HepG2 (cell line): ENCODE data around the gene GPS2. TPM values are rescaled to one million over a fixed set of nuclear protein-coding genes. Genes with fewer than 3 reads are reported as not detected.

Source experiments
- ATM ChIP-seq: fragments of 450-650 bp; IDR thresholded peaks from 2 replicates; pipeline ENCODE4 v1.7.1; 2017; ENCODE audit warnings: mild to moderate bottlenecking, borderline replicate concordance
- GPN1 ChIP-seq: sonication (generic); formaldehyde crosslinking; IDR thresholded peaks from 2 replicates; pipeline ENCODE4 v1.5.1; 2020; ENCODE audit warnings: missing genetic modification reagents, borderline replicate concordance
- HOXA3 ChIP-seq: sonication (generic); formaldehyde crosslinking; IDR thresholded peaks from 2 replicates; pipeline ENCODE4 v1.5.0; 2020; ENCODE audit warnings: missing genetic modification reagents
- HOXA7 ChIP-seq: sonication (generic); formaldehyde crosslinking; IDR thresholded peaks from 2 replicates; pipeline ENCODE4 v1.8.1; 2022; ENCODE audit warnings: mild to moderate bottlenecking, missing genetic modification reagents, moderate library complexity
- IKZF5 ChIP-seq: IDR thresholded peaks from 2 replicates; pipeline ENCODE4 v1.6.1; 2018; ENCODE audit warnings: missing genetic modification reagents, mild to moderate bottlenecking, missing compliant biosample characterization
- KLF11 ChIP-seq: IDR thresholded peaks from 2 replicates; pipeline ENCODE4 v1.6.1; 2016; ENCODE audit warnings: missing compliant biosample characterization
- NAIF1 ChIP-seq: sonication (generic); formaldehyde crosslinking; IDR thresholded peaks from 2 replicates; pipeline ENCODE4 v1.5.0; 2020; ENCODE audit warnings: mild to moderate bottlenecking, missing genetic modification reagents, borderline replicate concordance
- NFKBIZ ChIP-seq: IDR thresholded peaks from 2 replicates; pipeline ENCODE4 v1.6.1; 2018; ENCODE audit warnings: missing genetic modification reagents, missing compliant biosample characterization
- NR2F1 ChIP-seq, 2 experiments: fragments of 450-650 bp in 1 of 2; formaldehyde crosslinking in 1 of 2; IDR thresholded peaks; 2 replicates each; pipeline versions ENCODE4 v1.5.0 to v1.6.1; 2016 to 2020; ENCODE audit warnings: mild to moderate bottlenecking in 1 of 2, missing compliant biosample characterization in 1 of 2, missing genetic modification reagents in 1 of 2, moderate library complexity in 1 of 2
- PLRG1 ChIP-seq: fragments of 450-650 bp; conservative IDR thresholded peaks from 2 replicates; pipeline ENCODE4 v1.6.1; 2016
- POLR2AphosphoS5 ChIP-seq: IDR thresholded peaks from 2 replicates; pipeline ENCODE4 v1.6.1; 2012; ENCODE audit warnings: low read depth, low read length
- SALL1 ChIP-seq: sonication (generic); formaldehyde crosslinking; IDR thresholded peaks from 2 replicates; pipeline ENCODE4 v1.8.0; 2022; ENCODE audit warnings: mild to moderate bottlenecking, missing genetic modification reagents
- SIX4 ChIP-seq: sonication (generic); formaldehyde crosslinking; IDR thresholded peaks from 2 replicates; pipeline ENCODE4 v1.4.0; 2020; ENCODE audit warnings: missing genetic modification reagents
- SNAPC2 ChIP-seq: sonication (generic); formaldehyde crosslinking; IDR thresholded peaks from 2 replicates; pipeline ENCODE4 v1.8.1; 2022; ENCODE audit warnings: mild to moderate bottlenecking, missing genetic modification reagents
- SPEN ChIP-seq: sonication (generic); formaldehyde crosslinking; IDR thresholded peaks from 2 replicates; pipeline ENCODE4 v1.5.1; 2020; ENCODE audit warnings: low read depth, mild to moderate bottlenecking, missing genetic modification reagents
- TERF1 ChIP-seq: sonication (generic); formaldehyde crosslinking; IDR thresholded peaks from 2 replicates; pipeline ENCODE4 v1.8.0; 2022; ENCODE audit warnings: mild to moderate bottlenecking, missing genetic modification reagents, moderate library complexity
- ZBTB37 ChIP-seq: sonication (generic); formaldehyde crosslinking; IDR thresholded peaks from 2 replicates; pipeline ENCODE4 v1.4.0; 2020; ENCODE audit warnings: mild to moderate bottlenecking, missing genetic modification reagents
- ZNF124 ChIP-seq: sonication (generic); formaldehyde crosslinking; IDR thresholded peaks from 2 replicates; pipeline ENCODE4 v1.4.0; 2020; ENCODE audit warnings: missing genetic modification reagents
- ZNF331 ChIP-seq: sonication (generic); formaldehyde crosslinking; IDR thresholded peaks from 2 replicates; pipeline ENCODE4 v1.4.0; 2020; ENCODE audit warnings: missing genetic modification reagents
- ZNF460 ChIP-seq: sonication (generic); formaldehyde crosslinking; IDR thresholded peaks from 2 replicates; pipeline ENCODE4 v1.5.1; 2020; ENCODE audit warnings: missing genetic modification reagents, mild to moderate bottlenecking, borderline replicate concordance
- ZNF547 ChIP-seq: sonication (generic); formaldehyde crosslinking; IDR thresholded peaks from 2 replicates; pipeline ENCODE4 v1.5.1; 2020; ENCODE audit warnings: mild to moderate bottlenecking, missing genetic modification reagents
- ZNF614 ChIP-seq: IDR thresholded peaks from 2 replicates; pipeline ENCODE4 v1.6.1; 2018; ENCODE audit warnings: missing biosample characterization, missing genetic modification reagents, inconsistent platforms, borderline replicate concordance
- ZNF687 ChIP-seq: sonication (generic); formaldehyde crosslinking; IDR thresholded peaks from 2 replicates; pipeline ENCODE4 v1.5.1; 2020; ENCODE audit warnings: mild to moderate bottlenecking, missing genetic modification reagents, moderate library complexity
- ZNF788 ChIP-seq: sonication (generic); formaldehyde crosslinking; IDR thresholded peaks from 2 replicates; pipeline ENCODE4 v1.5.0; 2020; ENCODE audit warnings: mild to moderate bottlenecking, missing genetic modification reagents, borderline replicate concordance
- polyA plus RNA-seq, 8 experiments: library from polyadenylated mRNA; depleted of rRNA in 3 of 8; stranded (reverse) in 7 of 8; unstranded in 1 of 8; fragments of >200 nt; fragmentation: Illumina TruSeq in 4 of 8; extraction: Trizol in 4 of 8; gene quantifications; 2 replicates each; pipeline versions ENCODE4 v1.2.1 to v1.2.3, GENCODE V29; 2011 to 2016; ENCODE audit warnings: low read depth in 4 of 8, missing spikeins in 1 of 8, mixed read lengths in 1 of 8; ENCODE audit not compliant: insufficient read depth in 1 of 8
- total RNA-seq, 5 experiments: library from RNA; depleted of rRNA; stranded (reverse); fragments of >200 nt; fragmentation: Illumina TruSeq; extraction: Trizol; gene quantifications; 2 replicates each; pipeline ENCODE4 v1.2.3, GENCODE V29; 2016; ENCODE audit warnings: low read depth in 1 of 5

GPS2 gene
- total and polyA plus RNA-seq, 2 of the 13 experiments (the other 11 are each of a cell fraction or from before 2014, with no cell fraction given), result 58.0 to 59.4 TPM

GRCh38 chr17:7329374-7329996 is 14.3 kb upstream of the GPS2 start (continued):
- TF ChIP-seq IKZF5 (CRISPR knock-in tag) (peak; percentile 69), TERF1 (no peak), ZNF788 (CRISPR knock-in tag) (peak; percentile 84; the same call in 1 of the 2 replicates), GPN1 (CRISPR knock-in tag) (no peak), SNAPC2 (CRISPR knock-in tag) (no peak), NR2F1 (CRISPR knock-in tag; IDR thresholded peaks at IDR 0.05) (peak in 1 of 2 experiments; percentile 34; a peak in 1 of 4 replicates), HOXA7 (CRISPR knock-in tag) (no peak), SPEN (CRISPR knock-in tag) (peak; percentile 93), PLRG1 (no peak), ZBTB37 (CRISPR knock-in tag) (no peak), KLF11 (CRISPR knock-in tag) (no peak), ZNF124 (no peak), NAIF1 (CRISPR knock-in tag) (no peak), ZNF460 (CRISPR knock-in tag) (no peak), HOXA3 (CRISPR knock-in tag) (peak; percentile 80), ATM (no peak), SIX4 (0 out of 2 replicates have a peak, but pooled peaks have one; percentile 14), POLR2AphosphoS5 (peak; percentile 84), ZNF331 (peak; percentile 31; the same call in 1 of the 2 replicates), ZNF614 (CRISPR knock-in tag) (peak; percentile 78; the same call in 1 of the 2 replicates), SALL1 (CRISPR knock-in tag) (peak; percentile 48; the same call in 1 of the 2 replicates), ZNF547 (peak; percentile 62), NFKBIZ (CRISPR knock-in tag) (0 out of 2 replicates have a peak, but pooled peaks have one; percentile 34), ZNF687 (CRISPR knock-in tag) (peak; percentile 74)
